Mammary epithelial cell (primary cell): ENCODE results near the gene GPC5.

Source experiments
- EZH2 ChIP-seq: IDR thresholded peaks from 2 replicates; pipeline ENCODE4 v1.6.1; 2012; ENCODE audit warnings: low read length, inconsistent platforms, borderline replicate concordance
- TF ChIP-seq, protein P1 (sequence below), 2 donors: IDR thresholded peaks in 1 of 2; conservative IDR thresholded peaks in 1 of 2; 2 replicates each; pipeline ENCODE4 v1.5.1; 2011 to 2012; ENCODE audit warnings: inconsistent platforms in 2 of 2, low read length in 2 of 2, mild to moderate bottlenecking in 2 of 2, control low read depth in 1 of 2, low read depth in 1 of 2; ENCODE audit not compliant: insufficient read depth in 1 of 2; ENCODE audit errors: extremely low read depth in 1 of 2

- TF ChIP-seq, protein P1, sequence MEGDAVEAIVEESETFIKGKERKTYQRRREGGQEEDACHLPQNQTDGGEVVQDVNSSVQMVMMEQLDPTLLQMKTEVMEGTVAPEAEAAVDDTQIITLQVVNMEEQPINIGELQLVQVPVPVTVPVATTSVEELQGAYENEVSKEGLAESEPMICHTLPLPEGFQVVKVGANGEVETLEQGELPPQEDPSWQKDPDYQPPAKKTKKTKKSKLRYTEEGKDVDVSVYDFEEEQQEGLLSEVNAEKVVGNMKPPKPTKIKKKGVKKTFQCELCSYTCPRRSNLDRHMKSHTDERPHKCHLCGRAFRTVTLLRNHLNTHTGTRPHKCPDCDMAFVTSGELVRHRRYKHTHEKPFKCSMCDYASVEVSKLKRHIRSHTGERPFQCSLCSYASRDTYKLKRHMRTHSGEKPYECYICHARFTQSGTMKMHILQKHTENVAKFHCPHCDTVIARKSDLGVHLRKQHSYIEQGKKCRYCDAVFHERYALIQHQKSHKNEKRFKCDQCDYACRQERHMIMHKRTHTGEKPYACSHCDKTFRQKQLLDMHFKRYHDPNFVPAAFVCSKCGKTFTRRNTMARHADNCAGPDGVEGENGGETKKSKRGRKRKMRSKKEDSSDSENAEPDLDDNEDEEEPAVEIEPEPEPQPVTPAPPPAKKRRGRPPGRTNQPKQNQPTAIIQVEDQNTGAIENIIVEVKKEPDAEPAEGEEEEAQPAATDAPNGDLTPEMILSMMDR (conservative IDR thresholded peaks at IDR 0.05 in 1 of 2, IDR thresholded peaks at IDR 0.05 in 1 of 2; ENCODE audit: extremely low read depth in 1 of 2, insufficient read depth in 1 of 2, low read depth in 1 of 2, low read length in 2 of 2), result no peak
- no peak for TF ChIP-seq EZH2
Measured at GRCh38 chr13:92500192-92500591, 1101.8 kb downstream of the GPC5 start.
